B cell (primary cell): Measurements from ENCODE around the gene ELF1.

Experiments
- EZH2 ChIP-seq: IDR thresholded peaks from 2 replicates; pipeline ENCODE4 v1.6.1; 2012; ENCODE audit warnings: borderline replicate concordance, low read depth, mild to moderate bottlenecking, moderate library complexity, low read length; ENCODE audit not compliant: insufficient read depth, poor library complexity, severe bottlenecking
- TF ChIP-seq, protein P1 (sequence below): fragments of 200-600 bp; IDR thresholded peaks from one replicate; pipeline ENCODE4 v1.8.0; 2022; ENCODE audit warnings: antibody characterized with exemption, mild to moderate bottlenecking

DNA sequence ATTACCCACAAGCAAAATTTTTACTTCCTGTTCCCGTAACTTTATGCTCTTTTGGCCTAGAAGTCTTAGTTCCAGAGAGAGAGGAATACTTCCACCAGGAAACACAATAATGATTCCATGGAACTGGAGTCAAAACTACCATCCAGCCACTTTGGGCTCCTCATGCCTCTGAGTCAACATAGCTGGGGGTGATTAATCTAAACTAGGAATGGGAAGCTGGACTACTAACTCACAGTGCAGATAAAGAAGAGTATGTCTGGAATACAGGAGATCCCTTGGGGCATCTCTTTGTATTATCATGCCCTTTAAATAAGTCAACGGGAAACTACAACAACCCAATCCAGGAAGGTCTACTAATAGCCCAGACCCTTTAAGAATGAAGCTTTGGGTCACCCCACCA lies 8.9 kb upstream of the ELF1 start:
- TF ChIP-seq, protein P1, sequence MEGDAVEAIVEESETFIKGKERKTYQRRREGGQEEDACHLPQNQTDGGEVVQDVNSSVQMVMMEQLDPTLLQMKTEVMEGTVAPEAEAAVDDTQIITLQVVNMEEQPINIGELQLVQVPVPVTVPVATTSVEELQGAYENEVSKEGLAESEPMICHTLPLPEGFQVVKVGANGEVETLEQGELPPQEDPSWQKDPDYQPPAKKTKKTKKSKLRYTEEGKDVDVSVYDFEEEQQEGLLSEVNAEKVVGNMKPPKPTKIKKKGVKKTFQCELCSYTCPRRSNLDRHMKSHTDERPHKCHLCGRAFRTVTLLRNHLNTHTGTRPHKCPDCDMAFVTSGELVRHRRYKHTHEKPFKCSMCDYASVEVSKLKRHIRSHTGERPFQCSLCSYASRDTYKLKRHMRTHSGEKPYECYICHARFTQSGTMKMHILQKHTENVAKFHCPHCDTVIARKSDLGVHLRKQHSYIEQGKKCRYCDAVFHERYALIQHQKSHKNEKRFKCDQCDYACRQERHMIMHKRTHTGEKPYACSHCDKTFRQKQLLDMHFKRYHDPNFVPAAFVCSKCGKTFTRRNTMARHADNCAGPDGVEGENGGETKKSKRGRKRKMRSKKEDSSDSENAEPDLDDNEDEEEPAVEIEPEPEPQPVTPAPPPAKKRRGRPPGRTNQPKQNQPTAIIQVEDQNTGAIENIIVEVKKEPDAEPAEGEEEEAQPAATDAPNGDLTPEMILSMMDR, result no peak
- no peak for TF ChIP-seq EZH2
